Heart left ventricle (tissue), 16 donors: ENCODE data around the gene HSPA9. TPM values are rescaled to one million over a fixed set of nuclear protein-coding genes. Genes with fewer than 3 reads are reported as not detected.

Source experiments
- ATAC-seq, 4 donors: fragments of 200-7000 bp; cut with Tn5 transposase; one replicate each; pipeline ENCODE4 v1.9.1; 2020 to 2022; ENCODE audit warnings: moderate library complexity in 4 of 4, mild to moderate bottlenecking in 3 of 4, moderate number of reproducible peaks in 1 of 4
- DNase-seq, 5 donors: peaks; one replicate each; pipeline ENCODE4 v3.0.0-alpha.2; 2020
- H3K27ac ChIP-seq, 12 donors: fragments of 200-600 bp; sonication (generic) in 4 of 12; one replicate each; pipeline versions ENCODE4 v1.5.0 to v1.8.0; 2016 to 2022; ENCODE audit warnings: mild to moderate bottlenecking in 2 of 12
- H3K27me3 ChIP-seq, 9 donors: fragments of 200-600 bp; sonication (generic) in 2 of 9; one replicate each; pipeline versions ENCODE4 v1.5.1 to v1.8.0; 2016 to 2022; ENCODE audit warnings: mild to moderate bottlenecking in 3 of 9
- H3K36me3 ChIP-seq, 9 donors: fragments of 200-600 bp; sonication (generic) in 2 of 9; one replicate each; pipeline versions ENCODE4 v1.5.0 to v1.8.0; 2018 to 2022; ENCODE audit warnings: mild to moderate bottlenecking in 2 of 9
- H3K4me1 ChIP-seq, 12 donors: fragments of 200-600 bp; sonication (generic) in 4 of 12; one replicate each; pipeline versions ENCODE4 v1.5.0 to v1.8.0; 2016 to 2022; ENCODE audit warnings: mild to moderate bottlenecking in 3 of 12
- H3K4me3 ChIP-seq, 12 donors: fragments of 200-600 bp; sonication (generic) in 4 of 12; one replicate each; pipeline versions ENCODE4 v1.5.0 to v1.8.0; 2017 to 2022; ENCODE audit warnings: mild to moderate bottlenecking in 9 of 12, moderate library complexity in 4 of 12
- H3K9me3 ChIP-seq, 12 donors: fragments of 200-600 bp; sonication (generic) in 4 of 12; one replicate each; pipeline versions ENCODE4 v1.5.0 to v1.8.0; 2016 to 2022; ENCODE audit warnings: mild to moderate bottlenecking in 1 of 12
- POLR2A ChIP-seq, 2 donors: fragments of 450-650 bp; IDR thresholded peaks; one replicate each; pipeline ENCODE4 v1.6.1; 2017; ENCODE audit warnings: antibody characterized with exemption in 2 of 2, mild to moderate bottlenecking in 2 of 2, moderate library complexity in 2 of 2
- WGBS, 4 donors: extraction: QIAGEN DNeasy Blood & Tissue Kit in 2 of 4; methylation state at CpG; one replicate each; pipeline versions ENCODE4 v1.1.5 to v1.1.7; 2013 to 2018; 5-methylcytosine and 5-hydroxymethylcytosine counted together
- intact Hi-C, 10 donors: fragments of 100-400 bp; cut with DNase I; formaldehyde crosslinking; loops; one replicate each; pipeline versions ENCODE4 v1.11.1 to v1.14.2; 2022
- polyA plus RNA-seq, 2 donors: library from polyadenylated mRNA; stranded (reverse); fragments of 200-250 nt; gene quantifications; one replicate each; pipeline ENCODE4 v1.2.3, GENCODE V29; 2013
- total RNA-seq, 9 donors: library from RNA; depleted of rRNA in 2 of 9; stranded (reverse); fragments of >200 nt in 2 of 9; fragmentation: NEBNext Ultra II Directional in 3 of 9; extraction: Animal tissue kit (Norgen Biotek cat#: 25700) in 3 of 9; gene quantifications; one replicate each; pipeline versions ENCODE4 v1.1.0 to v1.2.4, GENCODE V29; 2016 to 2023
- TF ChIP-seq, protein P1 (sequence below), 12 donors: fragments of 200-600 bp; sonication (generic) in 4 of 12; IDR thresholded peaks; one replicate each; pipeline versions ENCODE4 v1.5.0 to v1.8.0; 2018 to 2022; ENCODE audit warnings: antibody characterized with exemption in 12 of 12, mild to moderate bottlenecking in 5 of 12
- donor health status: ischemic (EF 13 %, LVEDD 7.1; RV severe dilation, severe dysfunction).
- donor health status: healthy with polysubstance abuse.
- donor health status: DM: no; HTN: yes; CAD: no.
- donor health status: DM: no; HTN: no; CAD: no.
- donor health status: ischemic (EF 25% LVEDD 6.9; RV normal size, moderate dysfunction).
- donor health status: ischemic (EF 25% LVEDD 5.7; RV mildly dilated, moderate dysfunction).
- donor health status: healthy.
- donor health status: DM: yes; HTN: yes; CAD: no.
- donor health status: ischemic (EF 35%, LVEDD 5.7; RV mildly dilated, moderate dysfunction).
- donor health status: nonischemic (EF 11% LVEDD 7.7; RV severe dilation, severe dysfunction).
- donor health status: DM: yes; HTN: yes; CAD: no.
- donor health status: PGD.
- donor health status: ischemic (EF 29% LVEDD 5.4; RV normal size, mild dysfunction).
- donor health status: nonischemic (EF 23%, LVEDD 6.1; RV moderate dilation, normal function).

HSPA9 gene
- total and polyA plus RNA-seq, 11 donors, result 115 to 481 (median 313) TPM

DNA sequence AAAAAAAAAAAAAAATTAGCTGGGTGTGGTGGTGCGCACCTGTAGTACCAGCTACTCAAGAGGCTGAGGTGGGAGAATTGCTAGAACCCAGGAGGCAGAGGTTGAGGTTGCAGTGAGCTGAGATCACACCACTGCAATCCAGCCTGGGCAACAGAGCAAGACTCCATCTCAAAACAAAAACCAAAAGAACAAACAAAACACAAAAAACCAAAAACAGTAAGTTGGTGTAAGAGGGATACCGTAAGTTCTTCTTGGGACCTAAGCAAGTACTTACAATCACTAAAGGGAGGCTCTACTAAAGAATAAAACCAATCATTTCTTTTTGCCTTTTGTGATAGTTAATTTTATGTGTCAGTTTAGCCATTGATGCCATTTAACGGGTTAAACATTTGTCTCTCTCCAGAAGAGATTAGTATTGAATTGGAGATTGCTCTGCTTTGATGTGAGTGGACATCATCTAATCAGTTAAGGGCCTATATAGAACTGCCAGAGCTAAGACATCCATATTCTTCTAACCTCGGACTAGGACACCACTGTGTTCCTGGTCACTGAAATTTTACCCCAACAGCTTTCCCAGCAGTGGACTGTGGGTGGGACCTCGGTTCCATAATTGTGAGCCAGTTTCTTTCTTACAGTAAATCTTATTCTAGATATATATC is 21.6 kb downstream of the HSPA9 start:
- H3K36me3 ChIP-seq, result peaks cover 0 to 68% (median 52%) of the 10 kb centered on the region in 9 donors

GRCh38 chr5:138552657-138553056 is 22.5 kb downstream of the HSPA9 start:
- intact Hi-C loops, result no loop called here
- Histone ChIP-seq H3K4me1 (peaks cover 0 to 13% (median under 1%) of the 10 kb centered on the region in 12 donors), H3K4me3 (no peak overlapping the region), H3K27me3 (no peaks in the 10 kb centered on the region), H3K27ac (peak overlapping the region in 1 of 12 donors; percentile 8), H3K36me3 (peaks cover 0 to 59% (median 43%) of the 10 kb centered on the region in 9 donors), H3K9me3 (no peaks in the 10 kb centered on the region)
- 81 to 91% (median 85%) methylated on average over 4 of the region's 4 CpGs for WGBS, 4 donors
- TF ChIP-seq, protein P1, sequence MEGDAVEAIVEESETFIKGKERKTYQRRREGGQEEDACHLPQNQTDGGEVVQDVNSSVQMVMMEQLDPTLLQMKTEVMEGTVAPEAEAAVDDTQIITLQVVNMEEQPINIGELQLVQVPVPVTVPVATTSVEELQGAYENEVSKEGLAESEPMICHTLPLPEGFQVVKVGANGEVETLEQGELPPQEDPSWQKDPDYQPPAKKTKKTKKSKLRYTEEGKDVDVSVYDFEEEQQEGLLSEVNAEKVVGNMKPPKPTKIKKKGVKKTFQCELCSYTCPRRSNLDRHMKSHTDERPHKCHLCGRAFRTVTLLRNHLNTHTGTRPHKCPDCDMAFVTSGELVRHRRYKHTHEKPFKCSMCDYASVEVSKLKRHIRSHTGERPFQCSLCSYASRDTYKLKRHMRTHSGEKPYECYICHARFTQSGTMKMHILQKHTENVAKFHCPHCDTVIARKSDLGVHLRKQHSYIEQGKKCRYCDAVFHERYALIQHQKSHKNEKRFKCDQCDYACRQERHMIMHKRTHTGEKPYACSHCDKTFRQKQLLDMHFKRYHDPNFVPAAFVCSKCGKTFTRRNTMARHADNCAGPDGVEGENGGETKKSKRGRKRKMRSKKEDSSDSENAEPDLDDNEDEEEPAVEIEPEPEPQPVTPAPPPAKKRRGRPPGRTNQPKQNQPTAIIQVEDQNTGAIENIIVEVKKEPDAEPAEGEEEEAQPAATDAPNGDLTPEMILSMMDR (IDR thresholded peaks at IDR 0.05), result no peak
- no peak for TF ChIP-seq POLR2A (IDR thresholded peaks at IDR 0.05)
- ATAC-seq (peak in 1 of 4 donors; percentile 35), DNase-seq (no peak)

More for the DNA sequence above, 21.6 kb downstream of the HSPA9 start:
- DNase-seq (no peak), ATAC-seq (no peak)
- no peaks in the 10 kb centered on the region for H3K9me3 ChIP-seq
- H3K4me3 ChIP-seq, result no peak overlapping the region
- peaks cover 0 to 4% (median 0%) of the 10 kb centered on the region in 12 donors for H3K4me1 ChIP-seq
- no peak for TF ChIP-seq POLR2A (IDR thresholded peaks at IDR 0.05)
- TF ChIP-seq, protein P1 (IDR thresholded peaks at IDR 0.05), result no peak
- no peaks in the 10 kb centered on the region for H3K27me3 ChIP-seq
- WGBS, 4 donors, result 80 to 85% (median 84%) methylated on average over 5 of the region's 5 CpGs
- no peak overlapping the region for H3K27ac ChIP-seq
- intact Hi-C loops, result no loop called here

DNA sequence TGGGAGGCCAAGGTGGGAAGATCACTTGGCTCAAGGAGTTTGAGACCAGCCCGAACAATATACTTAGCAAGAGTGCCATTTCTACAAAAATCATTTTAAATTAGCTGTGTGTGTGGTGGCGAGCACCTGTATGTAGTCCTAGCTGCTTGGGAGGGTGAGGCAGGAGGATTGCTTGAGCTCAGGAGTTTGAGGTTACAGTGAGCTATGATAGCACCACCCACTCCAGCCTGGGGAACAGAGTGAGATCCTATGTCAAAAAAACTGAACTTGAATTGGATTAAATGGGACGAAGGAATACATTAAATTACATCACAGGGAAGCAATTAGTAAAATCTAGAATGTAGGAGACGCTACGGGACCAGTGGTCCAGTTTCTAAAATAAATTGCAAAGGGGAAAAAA is 25.8 kb downstream of the HSPA9 start:
- TF ChIP-seq, protein P1 (IDR thresholded peaks at IDR 0.05), result no peak
- TF ChIP-seq POLR2A (IDR thresholded peaks at IDR 0.05), result no peak
- DNase-seq (no peak), ATAC-seq (no peak)
- 94 to 97% (median 94%) methylated on average over 5 of the region's 5 CpGs for WGBS, 4 donors
- no peak overlapping the region for H3K27ac ChIP-seq
- peaks cover 0 to 26% (median 10%) of the 10 kb centered on the region in 9 donors for H3K36me3 ChIP-seq
- peaks cover 4 to 45% (median 27%) of the 10 kb centered on the region in 12 donors for H3K4me1 ChIP-seq
- H3K9me3 ChIP-seq, result no peaks in the 10 kb centered on the region
- intact Hi-C loops, result loop anchor here in 2 of 10 donors (5.0 to 10.0 kb wide), 2 partner anchors 97 to 215 kb away; partner anchors contain the start of genes CDC25C (in 1 of the 2) and FAM53C (in 1 of the 2)
- H3K4me3 ChIP-seq, result no peak overlapping the region
- H3K27me3 ChIP-seq, result no peaks in the 10 kb centered on the region

GRCh38 chr5:138545919-138546562 is 29.2 kb downstream of the HSPA9 start:
- intact Hi-C loops, result loop anchor here in 2 of 10 donors (5.0 to 10.0 kb wide), 2 partner anchors 94 to 211 kb away; partner anchors contain the start of genes CDC25C (in 1 of the 2) and FAM53C (in 1 of the 2)
- ATAC-seq, result no peak
- Histone ChIP-seq H3K27ac (no peak overlapping the region), H3K36me3 (no peaks in the 10 kb centered on the region), H3K4me1 (peaks cover 12 to 62% (median 44%) of the 10 kb centered on the region in 12 donors), H3K9me3 (no peaks in the 10 kb centered on the region), H3K4me3 (peak overlapping the region in 1 of 12 donors; percentile 83), H3K27me3 (no peaks in the 10 kb centered on the region)
- TF ChIP-seq POLR2A (IDR thresholded peaks at IDR 0.05), result no peak
- TF ChIP-seq, protein P1 (IDR thresholded peaks at IDR 0.05), result no peak
- WGBS, 4 donors, result 67 to 80% (median 78%) methylated on average over 6 of the region's 6 CpGs
- no peak for DNase-seq
